GM10266 (cell line): ENCODE data around the gene C6orf47.

ENCODE experiments used
- DNase-seq: peaks from one replicate; pipeline ENCODE4 v3.0.0; 2012; ENCODE audit errors: extremely low spot score
- TF ChIP-seq, protein P1 (sequence below): IDR thresholded peaks from 2 replicates; pipeline ENCODE4 v1.5.1; 2012; ENCODE audit warnings: mild to moderate bottlenecking, low read depth; ENCODE audit not compliant: control insufficient read depth, insufficient read depth; ENCODE audit errors: missing control alignments

C6orf47 gene

DNA sequence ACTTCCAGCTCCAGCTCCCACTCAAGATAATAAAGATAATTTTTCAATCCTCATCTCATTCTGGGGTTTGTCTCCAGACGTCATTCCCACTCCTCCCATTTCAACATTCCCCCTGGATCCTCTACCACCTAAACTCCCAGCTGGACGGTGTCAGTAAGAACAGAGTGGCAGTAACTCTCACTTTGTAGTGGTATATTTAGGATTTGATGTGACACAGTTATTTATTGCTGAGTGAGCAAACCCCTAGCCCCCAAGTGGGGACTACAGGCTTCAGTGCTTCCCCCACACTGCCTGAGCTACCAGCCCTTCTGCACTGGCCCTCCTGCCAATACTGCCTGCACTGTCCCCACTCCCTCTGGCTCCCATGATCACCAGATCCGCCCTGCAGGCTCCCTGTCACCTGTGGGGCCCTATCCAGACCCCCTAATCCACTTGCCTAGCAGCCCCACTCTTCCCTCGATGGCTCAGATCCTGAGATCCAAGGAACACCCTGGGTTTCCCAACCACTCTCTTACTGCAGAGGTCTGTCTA, 2.4 kb downstream of the C6orf47 start:
- no peak for DNase-seq
- TF ChIP-seq, protein P1, sequence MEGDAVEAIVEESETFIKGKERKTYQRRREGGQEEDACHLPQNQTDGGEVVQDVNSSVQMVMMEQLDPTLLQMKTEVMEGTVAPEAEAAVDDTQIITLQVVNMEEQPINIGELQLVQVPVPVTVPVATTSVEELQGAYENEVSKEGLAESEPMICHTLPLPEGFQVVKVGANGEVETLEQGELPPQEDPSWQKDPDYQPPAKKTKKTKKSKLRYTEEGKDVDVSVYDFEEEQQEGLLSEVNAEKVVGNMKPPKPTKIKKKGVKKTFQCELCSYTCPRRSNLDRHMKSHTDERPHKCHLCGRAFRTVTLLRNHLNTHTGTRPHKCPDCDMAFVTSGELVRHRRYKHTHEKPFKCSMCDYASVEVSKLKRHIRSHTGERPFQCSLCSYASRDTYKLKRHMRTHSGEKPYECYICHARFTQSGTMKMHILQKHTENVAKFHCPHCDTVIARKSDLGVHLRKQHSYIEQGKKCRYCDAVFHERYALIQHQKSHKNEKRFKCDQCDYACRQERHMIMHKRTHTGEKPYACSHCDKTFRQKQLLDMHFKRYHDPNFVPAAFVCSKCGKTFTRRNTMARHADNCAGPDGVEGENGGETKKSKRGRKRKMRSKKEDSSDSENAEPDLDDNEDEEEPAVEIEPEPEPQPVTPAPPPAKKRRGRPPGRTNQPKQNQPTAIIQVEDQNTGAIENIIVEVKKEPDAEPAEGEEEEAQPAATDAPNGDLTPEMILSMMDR = no peak

DNA sequence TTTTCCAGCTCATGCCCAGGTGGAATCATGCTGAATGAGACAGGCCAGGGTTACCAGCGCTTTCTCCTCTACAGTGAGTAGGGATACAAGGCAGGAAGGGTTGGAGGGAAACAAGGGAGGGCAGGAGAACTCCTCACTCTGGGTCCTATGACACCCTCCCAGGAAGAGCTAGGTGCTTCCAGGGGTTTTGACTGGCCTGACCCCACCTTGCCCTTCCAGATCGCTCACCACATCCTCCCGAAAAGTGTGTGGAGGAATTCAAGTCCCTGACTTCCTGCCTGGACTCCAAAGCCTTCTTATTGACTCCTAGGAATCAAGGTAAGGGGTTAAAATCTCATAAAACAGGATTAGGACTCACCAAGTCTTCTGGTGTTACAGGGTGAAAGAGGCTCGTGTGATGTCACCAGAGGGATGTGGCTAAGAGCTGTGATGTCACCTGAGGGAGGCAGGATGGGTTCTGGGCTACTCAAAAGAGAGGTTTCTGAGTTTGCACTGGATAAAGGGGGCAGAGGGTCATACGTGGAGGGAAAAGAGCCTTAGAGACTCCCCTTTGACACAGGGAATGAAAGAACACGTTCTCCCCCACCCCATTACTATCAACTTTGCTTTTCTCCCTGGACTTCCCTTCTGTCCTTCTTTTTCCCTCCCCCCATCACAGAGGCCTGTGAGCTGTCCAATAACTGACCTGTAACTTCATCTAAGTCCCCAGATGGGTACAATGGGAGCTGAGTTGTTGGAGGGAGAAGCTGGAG, 3.0 kb downstream of the C6orf47 start:
- TF ChIP-seq, protein P1 = no peak
- no peak for DNase-seq

DNA sequence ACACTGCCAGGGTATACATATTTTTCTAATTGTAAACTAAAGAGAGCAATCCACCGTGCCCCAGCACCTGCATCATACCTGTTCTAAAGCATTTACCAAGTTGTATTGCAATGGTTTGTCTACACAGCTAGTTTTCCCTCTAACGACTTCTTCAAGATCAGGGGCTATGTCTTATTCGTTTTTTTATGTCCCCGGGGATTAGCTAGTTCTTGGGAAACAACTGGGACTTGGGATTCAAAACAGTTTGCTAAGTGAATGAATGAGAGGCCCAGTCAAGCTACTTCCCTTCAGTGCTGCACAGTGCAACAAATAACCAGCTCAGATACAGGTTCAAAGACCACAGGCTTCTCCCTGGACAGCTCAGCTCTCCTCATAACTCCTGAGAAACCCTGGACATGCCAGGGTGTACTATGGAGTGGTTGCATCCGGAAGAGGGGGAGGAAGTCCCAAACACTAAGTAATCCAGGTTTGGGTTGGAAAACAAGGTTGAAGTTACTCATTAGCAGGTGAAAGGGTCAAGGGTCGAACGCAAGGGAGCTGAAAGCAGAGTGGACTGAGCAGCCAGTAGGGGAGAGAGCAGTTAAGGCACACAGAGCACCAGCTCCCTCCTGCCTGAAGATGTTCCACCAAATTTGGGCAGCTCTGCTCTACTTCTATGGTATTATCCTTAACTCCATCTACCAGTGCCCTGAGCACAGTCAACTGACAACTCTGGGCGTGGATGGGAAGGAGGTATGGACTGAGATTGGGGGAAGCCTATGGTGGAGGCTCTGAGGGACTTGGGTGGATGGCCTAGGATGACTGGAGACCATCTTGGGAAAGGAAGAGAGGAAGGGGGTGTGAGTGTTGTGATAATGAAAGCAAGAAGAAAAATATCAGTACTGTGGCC, 5.0 kb downstream of the C6orf47 start, which contains the start of gene APOM:
Gene APOM, plus strand, starts transcription at position 546 of the 889 bp plus-strand sequence. Its CDS starts 73 bp downstream, at position 619.
- DNase-seq = no peak
- TF ChIP-seq, protein P1 = no peak

DNA sequence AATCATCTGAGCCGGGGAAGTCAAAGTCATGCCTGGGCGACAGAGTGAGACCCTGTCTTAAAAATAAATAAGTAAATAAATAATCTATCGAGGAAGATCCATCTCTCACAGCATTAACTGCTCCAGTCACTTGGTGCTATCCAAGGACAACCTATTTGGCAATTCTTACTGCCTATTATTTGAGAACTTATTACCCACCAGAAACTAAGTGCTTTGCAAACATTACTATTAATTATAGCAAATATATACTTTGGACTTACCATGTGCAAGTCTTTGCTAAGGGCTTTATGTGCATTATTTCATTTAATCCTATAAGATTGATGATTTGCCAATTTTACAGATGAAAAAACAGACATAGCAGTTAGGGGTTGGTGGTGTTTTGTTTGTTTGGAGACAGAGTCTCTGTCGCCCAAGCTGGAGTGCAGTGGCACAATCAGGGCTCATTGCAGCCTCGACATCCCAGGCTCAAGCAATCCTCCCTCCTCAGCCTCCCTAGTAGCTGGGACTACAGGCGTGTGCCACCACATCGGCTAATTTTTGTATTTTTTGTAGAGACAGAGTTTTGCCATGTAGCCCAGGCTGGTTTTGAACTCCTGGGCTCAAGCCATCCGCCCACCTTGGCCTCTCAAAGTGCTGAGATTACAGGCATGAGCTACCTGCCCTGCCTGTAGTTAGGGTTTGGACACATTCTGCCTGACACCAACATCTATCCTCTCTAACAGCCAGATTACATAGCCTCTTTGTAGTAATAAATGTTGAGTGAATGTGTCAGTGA, 5.8 kb downstream of the C6orf47 start:
- TF ChIP-seq, protein P1 = no peak
- DNase-seq = no peak

DNA sequence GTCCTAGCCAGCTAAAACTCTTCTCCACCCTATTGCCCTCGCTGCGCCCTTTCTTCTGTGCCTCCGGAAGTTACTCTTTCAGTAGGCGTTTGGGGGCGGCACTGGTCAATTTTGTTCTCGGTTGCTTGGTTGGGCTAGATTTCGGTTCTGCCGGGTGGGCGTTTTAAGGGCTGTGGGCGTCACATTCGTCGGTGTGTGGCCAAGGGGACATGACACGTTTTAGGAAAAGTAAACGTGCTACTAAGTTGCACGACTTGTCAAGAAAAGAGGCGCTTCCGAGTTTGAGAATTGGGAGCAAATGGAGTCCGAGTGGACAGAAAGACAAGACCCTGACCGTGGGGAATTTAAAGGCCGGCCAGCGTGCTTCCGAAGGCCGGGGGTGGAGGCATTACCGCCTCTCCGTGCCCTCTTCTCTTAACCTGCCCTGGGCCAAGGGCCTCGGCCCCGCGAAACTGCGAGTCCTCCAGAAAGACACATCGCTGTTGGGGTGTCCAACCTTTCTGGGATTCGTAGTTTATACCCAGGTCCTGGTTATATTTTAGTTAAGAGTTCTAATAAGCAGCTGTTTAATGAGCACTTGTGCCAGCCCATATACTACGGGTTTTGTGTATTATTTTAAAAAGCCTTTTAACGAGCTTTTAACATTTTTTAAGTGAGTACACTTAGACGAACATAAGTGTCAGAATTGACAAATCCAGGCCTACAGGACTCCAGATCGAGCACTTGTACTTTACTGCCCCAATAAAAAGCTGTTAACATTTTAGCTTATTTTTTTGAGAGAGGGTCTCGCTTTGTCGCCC, 7.5 kb downstream of the C6orf47 start:
- DNase-seq = peak; percentile 91

More for the DNA sequence above, 7.5 kb downstream of the C6orf47 start:
- TF ChIP-seq, protein P1 = no peak
